GM18507 (cell line): ENCODE measurements around the gene WHAMM.
"Not testable (repeated sequence)": the region's sequence is repeated elsewhere in the genome, so short reads cannot be mapped to it uniquely, and the experiment has no call there.

Source experiments
- DNase-seq: peaks from one replicate; pipeline ENCODE4 v3.0.0; 2011; ENCODE audit warnings: low read depth; ENCODE audit not compliant: insufficient read length; ENCODE audit errors: extremely low spot score
- FAIRE-seq: peaks from 2 replicates; lab custom pipeline; 2011; peaks lifted over from hg19 to GRCh38; lab: Jason Lieb, UNC

The WHAMM gene

GRCh38 chr15:82855286-82856100 is 46.1 kb downstream of the WHAMM start:
- FAIRE-seq (no peak), DNase-seq (no peak)

- FAIRE-seq, result no peak
- DNase-seq, result no peak
Measured at GRCh38 chr15:82856397-82857170, 47.2 kb downstream of the WHAMM start.

- DNase-seq, result no peak
- FAIRE-seq, result no peak
Measured at GRCh38 chr15:82858932-82859331, 49.5 kb downstream of the WHAMM start.

GRCh38 chr15:82862886-82863285 is 53.5 kb downstream of the WHAMM start:
- no peak for DNase-seq
- no peak for FAIRE-seq

- no peak for DNase-seq
- no peak for FAIRE-seq
Measured at GRCh38 chr15:82864967-82865366, 55.5 kb downstream of the WHAMM start.

GRCh38 chr15:82865581-82865980 is 56.2 kb downstream of the WHAMM start:
- FAIRE-seq, DNase-seq: not testable (repeated sequence)

- not testable (repeated sequence) for DNase-seq, FAIRE-seq
Measured at GRCh38 chr15:82865981-82866380, 56.6 kb downstream of the WHAMM start.

- FAIRE-seq (no peak), DNase-seq (no peak)
Measured at GRCh38 chr15:82870727-82871320, 61.4 kb downstream of the WHAMM start.

GRCh38 chr15:82871358-82871757 is 61.9 kb downstream of the WHAMM start:
- DNase-seq, result no peak
- FAIRE-seq, result no peak

- no peak for DNase-seq
- FAIRE-seq, result no peak
Measured at GRCh38 chr15:82871832-82872484, 62.5 kb downstream of the WHAMM start.

- FAIRE-seq (no peak), DNase-seq (no peak)
Measured at GRCh38 chr15:82873000-82873680, 63.7 kb downstream of the WHAMM start.

GRCh38 chr15:82874267-82874666 is 64.8 kb downstream of the WHAMM start:
- DNase-seq (no peak), FAIRE-seq (no peak)

- FAIRE-seq (no peak), DNase-seq (no peak)
Measured at GRCh38 chr15:82874961-82875360, 65.5 kb downstream of the WHAMM start.

- no peak for DNase-seq
- no peak for FAIRE-seq
Measured at GRCh38 chr15:82875411-82876003, 66.1 kb downstream of the WHAMM start.

GRCh38 chr15:82877825-82878224 is 68.4 kb downstream of the WHAMM start:
- no peak for DNase-seq
- no peak for FAIRE-seq

GRCh38 chr15:82878325-82878724 is 68.9 kb downstream of the WHAMM start:
- no peak for FAIRE-seq

GRCh38 chr15:82880704-82881103 is 71.3 kb downstream of the WHAMM start:
- FAIRE-seq (no peak), DNase-seq (no peak)

More at GRCh38 chr15:82878325-82878724, 68.9 kb downstream of the WHAMM start:
- no peak for DNase-seq

- FAIRE-seq, result no peak
- DNase-seq, result no peak
Measured at GRCh38 chr15:82881747-82882146, 72.3 kb downstream of the WHAMM start.
